Stomach (tissue), 9 donors: ENCODE results near the gene LITAFD. TPM values are rescaled to one million over a fixed set of nuclear protein-coding genes. Genes with fewer than 3 reads are reported as not detected.

Source experiments
- DNase-seq, 2 donors: peaks; one replicate each; pipeline versions ENCODE4 v3.0.0 to v3.0.0-alpha.2; 2013 to 2019
- H3K27ac ChIP-seq, 5 donors: fragments of 200-600 bp in 4 of 5; sonication (generic) in 4 of 5; one replicate each; pipeline ENCODE4 v1.5.1; 2013 to 2019; ENCODE audit warnings: mild to moderate bottlenecking in 1 of 5, moderate library complexity in 1 of 5
- H3K27me3 ChIP-seq, 3 donors: fragments of 200-600 bp; sonication (generic); one replicate each; pipeline ENCODE4 v1.5.1; 2017 to 2019; ENCODE audit warnings: mixed run types in 1 of 3
- H3K36me3 ChIP-seq, 4 donors: fragments of 200-600 bp; sonication (generic); 1 replicate in 3 of 4; 2 replicates in 1 of 4; pipeline ENCODE4 v1.5.1; 2016 to 2019
- H3K4me1 ChIP-seq, 4 donors: fragments of 200-600 bp; sonication (generic); one replicate each; pipeline ENCODE4 v1.5.1; 2016 to 2019
- H3K4me3 ChIP-seq, 4 donors: fragments of 200-600 bp; sonication (generic) in 3 of 4; one replicate each; pipeline ENCODE4 v1.5.1; 2016 to 2019; ENCODE audit warnings: mild to moderate bottlenecking in 1 of 4
- H3K9me3 ChIP-seq, 4 donors: fragments of 200-600 bp; sonication (generic); one replicate each; pipeline ENCODE4 v1.5.1; 2016 to 2019
- CTCF ChIP-seq, 7 experiments: fragments of 450-650 bp in 4 of 7; fragments of 200-600 bp in 3 of 7; sonication (generic) in 3 of 7; IDR thresholded peaks; one replicate each; pipeline ENCODE4 v1.5.1; 2016 to 2019; ENCODE audit warnings: antibody characterized with exemption in 7 of 7, control low read depth in 2 of 7, mild to moderate bottlenecking in 1 of 7
- EP300 ChIP-seq: sonication (generic); formaldehyde crosslinking; IDR thresholded peaks from one replicate; pipeline ENCODE4 v1.6.1; 2017; ENCODE audit warnings: antibody characterized with exemption
- POLR2A ChIP-seq, 4 donors: fragments of 450-650 bp; IDR thresholded peaks; one replicate each; pipeline ENCODE4 v1.6.1; 2016; ENCODE audit warnings: antibody characterized with exemption in 4 of 4, control low read depth in 2 of 4, mild to moderate bottlenecking in 1 of 4, moderate library complexity in 1 of 4
- POLR2AphosphoS5 ChIP-seq, 3 donors: sonication (generic); formaldehyde crosslinking; IDR thresholded peaks; one replicate each; pipeline ENCODE4 v1.6.1; 2016; ENCODE audit warnings: antibody characterized with exemption in 3 of 3
- WGBS, 5 donors: extraction: QIAGEN DNeasy Blood & Tissue Kit in 3 of 5; methylation state at CpG; one replicate each; pipeline versions ENCODE4 v1.1.5 to v1.1.7; 2013 to 2018; 5-methylcytosine and 5-hydroxymethylcytosine counted together
- intact Hi-C: fragments of 100-400 bp; cut with DNase I; formaldehyde crosslinking; loops from one replicate; pipeline ENCODE4 v1.15.1; 2023; ENCODE audit warnings: low total_unique reads
- polyA plus RNA-seq, 3 donors: library from polyadenylated mRNA; stranded (reverse); fragments of 200-250 nt; gene quantifications; one replicate each; pipeline ENCODE4 v1.2.3, GENCODE V29; 2013
- total RNA-seq, 5 donors: library from RNA; depleted of rRNA; stranded (reverse); fragments of >200 nt; gene quantifications; one replicate each; pipeline versions ENCODE4 v1.1.0 to v1.2.3, GENCODE V29; 2014 to 2016
- donor health status: healthy with polysubstance abuse.
- donor health status: Bipolar disorder and iron deficiency.
- donor health status: healthy.

Gene LITAFD
- total and polyA plus RNA-seq, 8 donors = not detected

GRCh38 chr16:8928467-8928957 is 46.4 kb downstream of the LITAFD start:
- H3K27ac ChIP-seq = no peak overlapping the region
- peaks cover 15 to 50% (median 41%) of the 10 kb centered on the region in 4 donors for H3K4me1 ChIP-seq
- 82 to 87% (median 86%) methylated on average over 10 of the region's 10 CpGs for WGBS, 5 donors

GRCh38 chr16:8929086-8929748 is 47.1 kb downstream of the LITAFD start:
- no peak for DNase-seq
- H3K27me3 ChIP-seq = no peaks in the 10 kb centered on the region
- intact Hi-C loops = loop anchor here (10.0 kb wide), 1 partner anchor 86 kb away; no protein-coding TSS in a partner anchor
- TF ChIP-seq EP300 (no peak), POLR2AphosphoS5 (IDR thresholded peaks at IDR 0.05) (no peak), CTCF (IDR thresholded peaks at IDR 0.05) (no peak), POLR2A (IDR thresholded peaks at IDR 0.05) (no peak)
- 61 to 81% (median 77%) methylated on average over 17 of the region's 17 CpGs for WGBS, 5 donors
- H3K4me3 ChIP-seq = no peak overlapping the region
- H3K9me3 ChIP-seq = no peaks in the 10 kb centered on the region
- peaks cover 9 to 48% (median 40%) of the 10 kb centered on the region in 4 donors for H3K36me3 ChIP-seq
- H3K4me1 ChIP-seq = peaks cover 8 to 45% (median 35%) of the 10 kb centered on the region in 4 donors
- no peak overlapping the region for H3K27ac ChIP-seq

More at GRCh38 chr16:8928467-8928957, 46.4 kb downstream of the LITAFD start:
- intact Hi-C loops = loop anchor here (10.0 kb wide), 1 partner anchor 86 kb away; no protein-coding TSS in a partner anchor
- H3K27me3 ChIP-seq = no peaks in the 10 kb centered on the region
- no peak for DNase-seq
- no peaks in the 10 kb centered on the region for H3K9me3 ChIP-seq
- H3K36me3 ChIP-seq = peaks cover 9 to 49% (median 40%) of the 10 kb centered on the region in 4 donors
- TF ChIP-seq CTCF (IDR thresholded peaks at IDR 0.05) (no peak), POLR2AphosphoS5 (IDR thresholded peaks at IDR 0.05) (no peak), POLR2A (IDR thresholded peaks at IDR 0.05) (no peak), EP300 (no peak)
- H3K4me3 ChIP-seq = no peak overlapping the region

GRCh38 chr16:8931859-8932258 is 49.7 kb downstream of the LITAFD start:
- intact Hi-C loops = no loop called here
- H3K4me1 ChIP-seq = peaks cover 4 to 64% (median 50%) of the 10 kb centered on the region in 4 donors
- no peaks in the 10 kb centered on the region for H3K9me3 ChIP-seq
- peak; percentile 51 to 87 for DNase-seq
- no peaks in the 10 kb centered on the region for H3K27me3 ChIP-seq
- no peak for TF ChIP-seq POLR2A (IDR thresholded peaks at IDR 0.05)
- TF ChIP-seq EP300 = no peak
- TF ChIP-seq CTCF (IDR thresholded peaks at IDR 0.05) = no peak
- TF ChIP-seq POLR2AphosphoS5 (IDR thresholded peaks at IDR 0.05) = no peak
- H3K4me3 ChIP-seq = no peak overlapping the region
- 29 to 38% (median 32%) methylated on average over 6 of the region's 6 CpGs for WGBS, 5 donors
- H3K27ac ChIP-seq = no peak overlapping the region
- peaks cover 9 to 35% (median 30%) of the 10 kb centered on the region in 4 donors for H3K36me3 ChIP-seq

- TF ChIP-seq POLR2A (IDR thresholded peaks at IDR 0.05) (no peak), CTCF (IDR thresholded peaks at IDR 0.05) (no peak), POLR2AphosphoS5 (IDR thresholded peaks at IDR 0.05) (no peak), EP300 (no peak)
- peaks cover 3 to 7% (median 6%) of the 10 kb centered on the region in 4 donors for H3K36me3 ChIP-seq
- H3K9me3 ChIP-seq = no peaks in the 10 kb centered on the region
- peaks cover 8 to 74% (median 59%) of the 10 kb centered on the region in 4 donors for H3K4me1 ChIP-seq
- no peaks in the 10 kb centered on the region for H3K27me3 ChIP-seq
- no peak for DNase-seq
- H3K4me3 ChIP-seq = no peak overlapping the region
- intact Hi-C loops = no loop called here
- no peak overlapping the region for H3K27ac ChIP-seq
- WGBS, 5 donors = 75 to 82% (median 79%) methylated on average over 5 to 6 of the region's 6 CpGs
Measured at GRCh38 chr16:8934601-8935000, 52.5 kb downstream of the LITAFD start.

Other genes with a start within 250 kb of the LITAFD start
- gene ABAT, start 207.7 kb upstream of the LITAFD start, total RNA-seq = 10 to 100 TPM in 2 of 5 donors, 1 to 10 TPM in 3; 2.9 to 10.3 (median 8.8) TPM
- 1 to 10 TPM; 3.9 to 5.4 (median 5.2) TPM for gene ABAT, start 207.7 kb upstream of the LITAFD start, polyA plus RNA-seq
- gene TMEM186, start 84.7 kb upstream of the LITAFD start, total RNA-seq = 10 to 100 TPM in 1 of 5 donors, 1 to 10 TPM in 3, not detected in 1; 5.3 to 12.9 (median 8.1) TPM
- gene TMEM186, start 84.7 kb upstream of the LITAFD start, polyA plus RNA-seq = 10 to 100 TPM in 1 of 3 donors, 1 to 10 TPM in 2; 5.3 to 10.4 (median 6.3) TPM
- 10 to 100 TPM; 36.8 to 89.3 (median 51.8) TPM for gene PMM2, start 84.5 kb upstream of the LITAFD start, total RNA-seq
- gene PMM2, start 84.5 kb upstream of the LITAFD start, polyA plus RNA-seq = 10 to 100 TPM; 15.1 to 27.2 (median 16.8) TPM
- 10 to 100 TPM in 4 of 5 donors, 1 to 10 TPM in 1; 2.0 to 78.6 (median 36.4) TPM for gene CARHSP1, start 13.3 kb upstream of the LITAFD start, total RNA-seq
- gene CARHSP1, start 13.3 kb upstream of the LITAFD start, polyA plus RNA-seq = 100 to 1,000 TPM in 2 of 3 donors, 10 to 100 TPM in 1; 95.5 to 190 (median 149) TPM
- gene USP7, start 81.6 kb downstream of the LITAFD start, total RNA-seq = 100 to 1,000 TPM in 2 of 5 donors, 10 to 100 TPM in 3; 29.2 to 171 (median 94.0) TPM
- 10 to 100 TPM; 19.3 to 28.3 (median 22.5) TPM for gene USP7, start 81.6 kb downstream of the LITAFD start, polyA plus RNA-seq
- gene HAPSTR1, start 209.3 kb downstream of the LITAFD start, total RNA-seq = 10 to 100 TPM; 28.6 to 84.1 (median 63.4) TPM
- 10 to 100 TPM in 2 of 3 donors, 1 to 10 TPM in 1; 6.6 to 13.6 (median 11.1) TPM for gene HAPSTR1, start 209.3 kb downstream of the LITAFD start, polyA plus RNA-seq